ENCODE results near the gene SETDB2.
A peak's percentile ranks its signal among the peaks of the same experiment; 100 is the strongest.

Gene SETDB2, protein sequence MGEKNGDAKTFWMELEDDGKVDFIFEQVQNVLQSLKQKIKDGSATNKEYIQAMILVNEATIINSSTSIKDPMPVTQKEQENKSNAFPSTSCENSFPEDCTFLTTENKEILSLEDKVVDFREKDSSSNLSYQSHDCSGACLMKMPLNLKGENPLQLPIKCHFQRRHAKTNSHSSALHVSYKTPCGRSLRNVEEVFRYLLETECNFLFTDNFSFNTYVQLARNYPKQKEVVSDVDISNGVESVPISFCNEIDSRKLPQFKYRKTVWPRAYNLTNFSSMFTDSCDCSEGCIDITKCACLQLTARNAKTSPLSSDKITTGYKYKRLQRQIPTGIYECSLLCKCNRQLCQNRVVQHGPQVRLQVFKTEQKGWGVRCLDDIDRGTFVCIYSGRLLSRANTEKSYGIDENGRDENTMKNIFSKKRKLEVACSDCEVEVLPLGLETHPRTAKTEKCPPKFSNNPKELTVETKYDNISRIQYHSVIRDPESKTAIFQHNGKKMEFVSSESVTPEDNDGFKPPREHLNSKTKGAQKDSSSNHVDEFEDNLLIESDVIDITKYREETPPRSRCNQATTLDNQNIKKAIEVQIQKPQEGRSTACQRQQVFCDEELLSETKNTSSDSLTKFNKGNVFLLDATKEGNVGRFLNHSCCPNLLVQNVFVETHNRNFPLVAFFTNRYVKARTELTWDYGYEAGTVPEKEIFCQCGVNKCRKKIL

DNA sequence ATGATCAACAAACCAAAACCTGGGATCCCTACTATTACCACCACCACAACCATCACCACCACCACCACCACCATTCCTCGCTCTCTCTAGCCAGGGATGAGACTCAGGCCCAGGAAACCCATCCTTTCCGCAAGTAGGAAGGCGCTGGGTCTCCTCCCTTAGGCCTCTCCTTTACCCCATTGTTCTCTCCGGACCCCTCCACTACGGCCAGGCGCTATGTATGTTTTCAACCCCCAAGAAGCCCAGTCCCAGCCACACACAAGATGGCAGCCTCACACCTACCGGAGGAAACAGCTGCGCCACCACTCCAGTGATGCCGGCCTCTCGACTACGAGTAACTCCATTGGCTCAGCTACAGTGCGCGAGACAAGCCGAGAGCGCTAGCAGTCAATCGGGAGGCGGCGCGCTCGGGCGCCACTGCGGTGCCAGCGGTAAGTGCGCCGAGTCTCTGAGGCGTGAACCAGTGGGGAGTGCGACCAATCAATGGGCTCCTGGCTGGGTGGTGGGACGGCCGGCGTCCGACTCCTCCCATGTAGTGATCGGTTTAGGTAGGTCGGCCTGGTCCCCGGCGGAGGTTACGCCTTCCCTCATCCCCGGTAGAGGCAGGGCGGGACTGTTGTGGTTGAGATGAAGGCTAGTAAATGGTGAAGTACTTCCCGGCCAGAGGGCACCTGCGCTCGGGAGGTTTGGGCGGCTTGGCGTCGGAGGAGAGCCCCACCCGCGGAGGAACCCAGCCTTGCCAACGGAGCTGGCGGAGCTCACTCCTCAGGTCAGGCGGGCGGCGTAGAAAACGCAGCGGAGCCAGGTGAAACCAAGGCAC is at the start of gene SETDB2, which contains the start of gene CAB39L:
SETDB2 (plus strand) TSS at position 571 of the 820 bp plus-strand sequence. CDS start 7,620 bp downstream, outside the sequence.
CAB39L (minus strand) TSS at position 361 of the 820 bp plus-strand sequence. CDS start 61,154 bp downstream, outside the sequence.
- DNase-seq (ENCODE audit: low read depth in 2 of 2): peak; percentile 95

DNA sequence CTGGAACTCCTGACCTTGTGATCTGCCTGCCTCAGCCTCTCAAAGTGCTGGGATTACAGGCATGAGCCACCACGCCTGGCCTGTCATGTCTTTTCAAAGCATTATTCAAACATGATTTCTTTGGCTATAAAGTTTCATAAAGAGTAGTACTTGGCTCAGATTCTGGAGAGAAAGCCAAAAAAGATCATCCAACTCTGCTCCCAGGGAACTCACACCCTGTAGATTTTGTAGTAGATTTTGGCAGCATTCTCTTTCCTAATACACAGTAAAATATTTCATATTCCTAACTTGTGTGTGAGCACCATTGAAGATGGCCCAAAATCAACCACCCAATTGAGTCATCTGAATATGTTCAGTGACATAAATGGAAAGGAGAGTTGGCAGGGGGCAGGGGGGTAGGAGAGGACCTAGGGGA is 48.6 kb upstream of the SETDB2 start:
- peak in 1 of 2 experiments; percentile 21 for DNase-seq (ENCODE audit: low read depth in 2 of 2)

DNA sequence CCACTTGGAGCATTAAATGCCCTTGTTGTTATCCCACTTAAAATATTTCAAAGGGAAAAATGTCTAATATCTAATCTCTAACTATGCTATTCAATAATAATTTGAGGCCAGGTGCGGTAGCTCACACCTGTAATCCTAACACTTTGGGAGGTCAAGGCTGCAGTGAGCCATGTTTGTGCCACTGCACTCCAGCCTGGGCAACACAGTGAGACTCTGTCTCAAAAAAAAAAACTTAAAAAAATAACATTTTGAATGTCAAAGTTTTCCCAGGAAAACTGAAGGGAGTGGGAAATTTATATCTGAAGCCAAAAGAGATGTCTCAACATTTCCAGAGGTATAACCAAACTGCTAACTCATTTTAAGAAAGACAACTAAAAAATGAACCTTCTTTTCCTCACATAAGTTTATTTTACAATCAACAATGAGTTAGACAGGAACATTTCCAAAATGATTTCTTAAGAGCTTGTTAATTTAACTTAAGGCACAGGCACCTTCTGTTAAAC is 48.1 kb upstream of the SETDB2 start:
- DNase-seq (ENCODE audit: low read depth in 2 of 2): no peak

DNA sequence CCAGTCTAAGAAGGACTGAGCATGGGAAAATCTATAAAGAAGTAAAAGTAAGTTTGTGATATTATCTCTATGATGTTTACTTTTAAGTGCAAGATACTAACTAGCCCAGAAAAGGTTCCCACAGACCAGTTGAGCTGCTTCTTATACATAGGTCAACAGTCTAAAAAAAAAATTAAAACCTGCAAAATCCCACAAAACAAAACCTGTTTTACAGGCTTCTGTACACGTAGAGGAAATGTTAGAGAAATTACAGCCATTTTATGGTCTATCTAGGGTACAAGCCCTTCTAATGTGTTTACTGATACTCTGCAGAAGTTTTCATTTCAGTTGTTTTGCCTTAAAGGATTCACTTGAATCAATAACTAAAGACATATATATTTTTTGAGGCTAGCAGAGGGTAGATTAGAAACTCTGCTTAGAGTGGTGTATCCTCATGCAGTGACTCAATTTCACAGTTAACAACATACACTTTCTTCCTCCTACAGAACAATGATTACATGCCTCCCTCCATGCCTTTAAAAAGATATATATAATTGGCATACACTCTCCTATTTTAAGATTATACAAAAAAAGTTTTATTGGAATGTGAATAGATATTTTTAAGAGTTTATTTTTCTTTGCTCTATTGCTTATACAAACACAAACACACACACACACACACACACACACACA is 44.1 kb upstream of the SETDB2 start:
- DNase-seq (ENCODE audit: low read depth in 2 of 2): no peak

DNA sequence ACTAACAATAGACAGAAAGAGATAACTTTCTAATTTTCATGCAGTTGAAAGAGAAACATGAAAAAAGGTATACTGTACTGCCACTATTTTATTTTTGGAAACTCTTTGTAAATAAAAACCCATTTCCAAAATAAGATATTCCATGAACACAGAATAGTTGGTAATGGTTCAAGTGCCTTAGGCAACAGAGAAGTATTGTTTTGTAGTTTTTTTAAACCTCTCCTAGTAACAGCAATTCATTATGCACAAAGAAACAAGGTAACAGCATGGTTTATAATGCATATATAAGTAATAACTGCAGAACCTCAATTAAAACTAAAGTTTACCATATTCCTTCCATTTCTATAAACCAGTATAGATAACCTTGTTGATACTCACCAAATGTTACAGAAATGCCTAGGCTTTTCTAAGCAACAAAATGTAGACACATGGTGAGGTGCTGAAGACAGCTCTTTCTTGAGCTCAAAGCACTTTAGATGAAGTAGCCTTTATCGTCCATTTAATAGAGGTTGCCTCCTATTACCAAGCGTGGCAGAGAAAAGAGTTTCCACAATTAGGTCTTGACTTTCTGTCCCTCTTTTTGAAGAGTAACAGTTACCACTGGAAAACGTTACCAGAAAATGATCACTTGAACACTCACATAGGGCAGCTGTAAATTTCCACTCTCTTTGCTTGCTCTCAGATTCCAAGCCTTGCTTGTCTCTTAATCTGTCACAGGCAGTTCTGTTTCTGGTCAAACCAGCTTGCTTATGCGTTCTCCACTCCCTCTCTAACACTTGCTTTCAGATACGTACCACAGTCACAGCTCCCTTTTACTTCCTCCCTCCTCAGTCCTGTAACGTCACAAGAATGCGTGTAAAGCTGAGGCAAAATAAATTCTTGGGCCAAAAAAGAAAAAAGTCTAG is 43.1 kb upstream of the SETDB2 start:
- no peak for DNase-seq (ENCODE audit: low read depth in 2 of 2)

DNA sequence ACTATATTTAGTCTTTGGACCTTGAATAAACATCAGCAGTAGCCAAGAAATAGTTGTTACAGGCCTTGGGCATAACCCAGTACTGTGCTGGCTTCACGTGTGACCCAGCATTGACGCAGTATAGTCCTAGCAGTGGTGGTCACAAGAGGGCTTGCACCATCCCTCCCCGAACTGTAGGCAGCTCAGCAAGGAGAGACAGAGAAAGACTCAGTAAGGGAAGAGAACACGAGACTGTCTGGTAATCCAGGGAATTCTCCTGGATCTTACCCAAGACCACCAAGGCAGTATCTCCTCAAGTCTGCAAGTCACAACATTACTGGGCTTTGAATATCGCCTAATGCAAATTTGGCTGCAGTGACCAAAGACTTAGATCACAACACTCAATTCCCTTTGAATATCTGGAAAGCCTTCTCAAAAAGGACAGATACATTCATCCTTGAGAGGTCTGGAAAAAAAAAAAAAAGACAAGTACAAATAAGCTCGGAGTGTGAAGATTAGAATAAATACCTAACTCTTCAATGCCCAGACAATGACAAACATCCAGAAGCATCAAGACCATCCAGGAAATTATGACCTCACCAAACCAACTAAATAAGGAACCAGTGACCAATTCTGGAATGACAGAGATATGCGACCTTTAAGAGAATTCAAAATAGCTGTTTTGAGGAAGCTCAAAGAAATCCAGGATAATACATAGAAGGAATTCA is 39.9 kb upstream of the SETDB2 start:
- no peak for DNase-seq (ENCODE audit: low read depth in 2 of 2)

DNA sequence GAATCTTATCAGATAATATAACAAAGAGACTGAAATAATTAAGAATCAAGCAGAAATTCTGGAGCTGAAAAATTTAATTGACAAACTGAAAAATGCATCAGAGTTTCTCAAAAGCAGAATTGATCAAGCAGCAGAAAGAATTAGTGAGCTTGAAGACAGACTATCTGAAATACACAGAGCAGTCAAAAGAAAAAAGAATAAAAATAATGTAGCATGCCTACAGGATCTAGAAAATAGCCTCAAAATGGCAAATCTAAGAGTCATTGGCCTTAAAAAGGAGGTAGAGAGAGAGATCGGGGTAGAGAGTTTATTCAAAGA is 39.4 kb upstream of the SETDB2 start:
- DNase-seq (ENCODE audit: low read depth in 2 of 2): no peak

DNA sequence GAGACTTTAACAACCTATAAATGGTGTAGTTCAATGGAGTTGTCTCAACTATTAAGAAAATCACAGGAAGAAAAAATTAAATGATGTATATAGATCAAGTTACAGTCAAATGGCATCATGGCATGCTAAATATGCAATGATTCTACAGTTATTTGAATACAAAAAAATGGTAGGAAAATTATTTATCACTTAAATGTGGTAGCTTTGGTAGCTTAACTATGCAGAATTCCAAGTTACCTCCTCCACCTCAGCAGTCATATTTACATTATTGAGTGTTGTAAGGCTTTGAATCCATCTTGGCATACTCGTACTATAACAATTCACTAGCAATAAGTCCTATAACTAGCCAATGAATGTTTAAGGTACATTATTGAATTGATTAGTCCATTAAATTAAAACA is 37.0 kb upstream of the SETDB2 start:
- DNase-seq (ENCODE audit: low read depth in 2 of 2): no peak

DNA sequence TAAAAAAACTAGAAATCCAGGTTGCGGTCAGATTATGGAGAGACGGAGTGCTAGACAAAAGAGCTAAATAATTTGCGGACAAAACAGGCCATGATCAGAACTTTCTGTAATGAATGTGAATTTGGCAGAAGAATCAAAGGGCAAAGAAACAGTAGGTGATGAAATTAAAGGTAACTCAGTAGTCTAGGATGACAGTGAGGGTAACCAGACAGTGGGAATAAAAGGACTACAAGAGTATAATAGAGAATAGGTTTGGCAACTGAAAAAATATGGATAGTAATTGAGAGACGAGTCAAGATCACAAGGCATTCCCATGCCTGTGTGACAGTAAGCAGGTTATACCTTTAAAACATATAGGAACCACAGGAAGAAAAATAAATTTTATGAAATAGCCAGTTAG is 36.1 kb upstream of the SETDB2 start:
- DNase-seq (ENCODE audit: low read depth in 2 of 2): no peak

DNA sequence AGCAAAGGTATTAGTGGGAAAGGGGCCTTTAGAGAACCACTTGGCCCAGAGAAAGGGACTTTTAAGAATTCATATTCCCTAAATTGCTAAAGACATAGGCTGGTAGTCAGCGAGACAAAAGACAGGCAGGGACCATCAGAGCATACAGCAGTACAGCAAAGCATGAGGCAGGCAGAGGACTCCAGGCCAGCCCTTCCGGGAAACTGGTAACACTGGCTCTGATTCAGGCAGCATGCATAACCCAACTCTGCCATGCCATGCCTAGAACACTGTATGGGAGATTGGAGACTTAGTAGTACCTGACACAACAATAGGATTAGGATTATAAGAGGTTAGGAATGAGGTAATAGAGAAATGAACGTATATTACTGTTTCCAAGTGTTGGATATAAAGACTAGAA is 35.1 kb upstream of the SETDB2 start:
- no peak for DNase-seq (ENCODE audit: low read depth in 2 of 2)

DNA sequence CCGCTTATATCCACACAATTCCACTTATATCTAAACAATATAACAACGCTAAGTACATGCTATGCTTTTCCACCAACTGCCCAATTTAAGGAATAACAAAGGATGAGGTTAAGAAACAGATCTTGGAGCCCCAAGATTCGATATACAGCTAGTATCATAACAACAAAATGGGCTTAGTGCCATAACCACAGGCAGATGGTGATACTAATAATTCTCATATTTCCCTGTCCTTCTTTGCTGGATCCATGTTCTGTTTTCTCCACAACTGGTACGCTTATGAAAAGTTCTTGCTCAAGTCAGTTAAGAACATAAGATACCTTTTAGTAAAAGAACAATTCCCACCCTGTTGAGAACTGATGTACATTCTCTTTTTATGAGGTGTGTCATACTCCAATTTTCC is 34.1 kb upstream of the SETDB2 start:
- DNase-seq (ENCODE audit: low read depth in 2 of 2): no peak

DNA sequence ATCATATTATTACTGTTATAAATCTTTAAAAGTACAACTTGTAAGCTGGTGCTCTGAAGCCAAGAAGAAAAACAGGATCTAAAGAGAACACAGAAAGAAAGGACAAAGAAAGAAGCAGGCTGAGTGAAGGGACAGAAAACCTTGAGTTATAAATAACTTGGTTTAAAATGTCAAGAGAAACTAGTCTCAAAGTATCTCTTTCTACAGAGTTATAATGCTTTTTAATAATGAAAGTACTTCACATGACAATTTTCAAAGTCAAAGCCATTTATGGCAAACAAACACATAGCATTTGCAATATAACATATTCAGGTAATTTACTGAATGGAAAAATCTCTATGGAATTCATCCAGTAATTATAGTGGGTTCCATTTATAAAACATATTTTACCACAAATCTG is 33.6 kb upstream of the SETDB2 start:
- no peak for DNase-seq (ENCODE audit: low read depth in 2 of 2)

DNA sequence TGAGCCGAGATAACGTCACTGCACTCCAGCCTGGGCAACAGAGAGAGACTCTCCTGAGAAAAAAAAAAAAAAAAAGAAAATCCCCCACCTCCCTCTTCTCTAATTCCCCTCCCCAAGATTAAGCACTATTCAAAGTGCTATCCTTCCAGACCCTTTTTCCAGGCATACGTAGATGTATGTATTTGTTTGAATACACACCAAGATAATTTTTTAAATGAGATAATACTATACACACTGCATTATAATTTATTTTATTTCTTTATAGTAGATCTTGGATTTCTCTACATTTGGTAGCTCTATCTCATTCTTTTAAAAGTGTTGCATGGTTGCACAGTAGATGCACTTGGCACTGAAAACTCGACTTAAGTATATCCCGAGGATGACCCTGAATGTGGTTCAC is 32.7 kb upstream of the SETDB2 start:
- DNase-seq (ENCODE audit: low read depth in 2 of 2): no peak

DNA sequence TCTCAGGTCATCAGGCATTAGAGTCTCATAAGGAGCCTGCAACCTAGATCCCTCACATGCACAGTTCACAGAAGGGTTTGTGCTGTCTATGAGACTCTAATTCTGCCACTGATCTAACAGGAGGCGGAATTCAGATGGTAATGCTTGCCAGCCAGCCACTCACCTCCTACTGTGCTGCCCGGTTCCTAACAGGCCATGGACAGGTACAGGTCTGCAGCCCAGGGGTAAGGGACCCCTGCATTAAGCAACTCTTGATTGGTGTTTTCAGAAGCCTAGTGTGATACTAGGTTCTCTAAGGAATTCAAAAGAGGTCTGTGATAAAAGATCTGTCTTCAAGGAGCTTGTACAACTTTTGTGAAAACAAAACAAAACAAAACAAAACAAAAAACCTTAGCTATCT is 31.3 kb upstream of the SETDB2 start:
- no peak for DNase-seq (ENCODE audit: low read depth in 2 of 2)

DNA sequence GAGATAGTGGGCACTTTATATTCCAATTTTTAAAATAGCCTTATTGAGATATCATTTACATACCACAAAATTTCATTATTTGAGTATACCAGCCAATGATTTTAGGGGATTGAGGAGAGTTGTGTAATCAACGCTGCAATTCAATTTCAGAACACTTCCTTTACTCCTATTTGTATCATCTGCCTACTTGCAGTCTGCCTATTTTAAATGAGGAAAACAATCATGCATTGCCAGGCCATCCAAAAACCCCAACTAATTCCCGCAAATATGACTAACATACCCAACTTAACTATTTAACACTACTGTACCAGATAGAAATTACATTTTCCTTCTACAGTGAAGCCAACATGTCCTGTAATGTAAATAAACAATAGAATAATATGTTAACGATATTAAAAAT is 26.9 kb upstream of the SETDB2 start:
- no peak for DNase-seq (ENCODE audit: low read depth in 2 of 2)

DNA sequence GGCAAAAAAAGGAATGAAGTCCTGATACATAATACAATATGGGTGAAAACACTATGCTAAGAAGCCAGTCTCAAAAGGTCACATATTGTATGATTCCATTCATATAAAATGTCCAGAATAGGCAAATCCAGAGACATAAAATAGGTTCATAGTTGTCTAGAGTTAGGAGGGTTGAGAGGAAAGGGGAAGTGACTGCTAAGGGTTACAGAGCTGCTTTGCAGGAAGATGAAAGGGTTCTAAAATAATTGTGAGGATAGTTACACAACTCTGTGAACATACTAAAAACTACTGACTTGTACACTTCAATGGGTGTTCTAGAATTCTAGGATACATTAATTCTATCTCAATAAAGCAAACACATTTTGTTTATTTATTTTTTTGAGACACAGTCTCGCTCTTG is 25.9 kb upstream of the SETDB2 start:
- DNase-seq (ENCODE audit: low read depth in 2 of 2): no peak

DNA sequence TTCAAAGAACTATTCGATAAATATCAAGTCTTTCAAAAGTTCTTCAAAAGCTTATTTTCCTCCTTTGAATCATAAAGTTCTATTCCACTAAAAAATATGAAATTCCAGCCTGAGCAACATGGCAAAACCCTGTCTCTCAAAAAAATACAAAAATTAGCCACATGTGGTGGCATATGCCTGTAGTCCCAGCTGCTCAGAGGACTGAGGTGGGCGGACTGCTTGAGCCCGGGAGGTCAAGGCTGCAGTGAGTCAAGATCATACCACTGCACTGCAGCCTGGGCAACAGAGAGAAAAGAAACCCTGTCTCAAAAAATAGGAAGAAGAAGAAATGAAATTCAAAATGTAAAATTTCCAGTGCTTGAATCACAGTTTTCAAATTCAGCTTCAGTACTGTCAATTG is 24.8 kb upstream of the SETDB2 start:
- no peak for DNase-seq (ENCODE audit: low read depth in 2 of 2)

DNA sequence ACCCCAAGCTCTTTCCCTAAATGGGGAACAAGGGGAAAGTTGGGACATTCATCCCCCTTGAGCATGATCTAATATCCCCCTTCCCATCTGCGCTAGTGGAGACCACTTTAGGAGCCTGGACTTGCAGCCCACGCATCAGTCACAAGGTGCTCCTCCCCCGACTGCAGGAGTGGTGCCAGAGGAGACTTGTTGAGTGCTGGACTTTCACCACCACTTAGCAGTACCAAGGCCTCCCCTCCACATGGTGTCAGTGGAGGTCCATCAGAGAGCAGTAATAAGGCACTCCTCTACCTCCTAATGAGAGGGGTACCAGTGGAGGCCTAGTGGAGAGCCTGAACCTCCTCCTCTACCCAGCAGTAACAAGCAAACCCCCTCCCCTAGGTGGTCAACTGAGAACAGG is 22.7 kb upstream of the SETDB2 start:
- DNase-seq (ENCODE audit: low read depth in 2 of 2): no peak

DNA sequence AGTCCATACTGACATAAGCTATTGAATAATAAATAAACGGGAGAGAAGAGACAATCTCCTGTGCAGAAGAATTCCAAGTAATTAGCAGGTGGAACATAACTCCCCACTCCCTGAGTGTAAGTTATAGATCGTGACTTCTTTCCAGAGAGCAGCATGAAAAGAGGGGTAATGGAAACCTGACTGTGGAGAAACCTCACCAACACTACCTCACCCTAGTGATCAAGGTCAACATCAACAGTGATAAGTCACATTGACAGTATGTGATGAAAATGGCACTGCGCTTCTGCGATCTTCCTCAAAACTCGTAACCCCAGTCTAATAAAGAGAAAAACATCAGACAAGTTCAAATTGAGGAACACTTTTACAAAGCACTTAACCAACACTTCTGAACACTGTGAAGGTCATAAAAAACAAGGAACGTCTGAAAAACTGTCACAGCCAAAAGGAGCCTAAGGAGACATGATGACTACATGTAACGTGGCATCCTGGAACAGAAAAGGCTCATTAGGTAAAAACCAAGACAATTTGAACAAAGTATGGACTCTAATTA is 20.0 kb upstream of the SETDB2 start:
- no peak for DNase-seq (ENCODE audit: low read depth in 2 of 2)
